OCI-LY1 (cell line): ENCODE results near the gene SUGP2.

Experiments used
- EZH2 ChIP-seq: fragments of 200-600 bp; sonication (generic), shearing (Covaris generic); IDR thresholded peaks from 2 replicates; pipeline ENCODE4 v1.8.0; 2017; ENCODE audit warnings: borderline replicate concordance, mixed run types, mild to moderate bottlenecking, antibody characterized with exemption, low read length, moderate library complexity, mixed read lengths
- TF ChIP-seq, protein P1 (sequence below): fragments of 200-600 bp; sonication (generic), shearing (Covaris generic); IDR thresholded peaks from 2 replicates; pipeline ENCODE4 v1.5.1; 2017; ENCODE audit warnings: mild to moderate bottlenecking, antibody characterized with exemption, low read length, moderate library complexity, mixed read lengths

GRCh38 chr19:19056636-19057275, 23.4 kb upstream of the SUGP2 start:
- TF ChIP-seq, protein P1, sequence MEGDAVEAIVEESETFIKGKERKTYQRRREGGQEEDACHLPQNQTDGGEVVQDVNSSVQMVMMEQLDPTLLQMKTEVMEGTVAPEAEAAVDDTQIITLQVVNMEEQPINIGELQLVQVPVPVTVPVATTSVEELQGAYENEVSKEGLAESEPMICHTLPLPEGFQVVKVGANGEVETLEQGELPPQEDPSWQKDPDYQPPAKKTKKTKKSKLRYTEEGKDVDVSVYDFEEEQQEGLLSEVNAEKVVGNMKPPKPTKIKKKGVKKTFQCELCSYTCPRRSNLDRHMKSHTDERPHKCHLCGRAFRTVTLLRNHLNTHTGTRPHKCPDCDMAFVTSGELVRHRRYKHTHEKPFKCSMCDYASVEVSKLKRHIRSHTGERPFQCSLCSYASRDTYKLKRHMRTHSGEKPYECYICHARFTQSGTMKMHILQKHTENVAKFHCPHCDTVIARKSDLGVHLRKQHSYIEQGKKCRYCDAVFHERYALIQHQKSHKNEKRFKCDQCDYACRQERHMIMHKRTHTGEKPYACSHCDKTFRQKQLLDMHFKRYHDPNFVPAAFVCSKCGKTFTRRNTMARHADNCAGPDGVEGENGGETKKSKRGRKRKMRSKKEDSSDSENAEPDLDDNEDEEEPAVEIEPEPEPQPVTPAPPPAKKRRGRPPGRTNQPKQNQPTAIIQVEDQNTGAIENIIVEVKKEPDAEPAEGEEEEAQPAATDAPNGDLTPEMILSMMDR: no peak
- no peak for TF ChIP-seq EZH2
